Activated CD8-positive, alpha-beta T cell treated with anti-CD3 and anti-CD28 coated beads, Interleukin-2, amount 10 ng/mL, durations not matched to agents 7 days and 5 days (primary cell): ENCODE measurements around the gene ECE2. TPM values are rescaled to one million over a fixed set of nuclear protein-coding genes. Genes with fewer than 3 reads are reported as not detected.

ENCODE experiments used
- ATAC-seq: fragments of 150-1000 bp; cut with Tn5 transposase; one replicate; pipeline ENCODE4 v1.10.0; 2021; ENCODE audit warnings: moderate library complexity
- CTCF ChIA-PET: fragments of 350-600 bp; sonication (Branson Sonifier 250); formaldehyde crosslinking; loops from one replicate; lab custom pipeline; 2021; ENCODE audit warnings: antibody characterized with exemption; lab: Charles Lee
- POLR2A ChIA-PET: fragments of 350-600 bp; sonication (Branson Sonifier 250); formaldehyde crosslinking; loops from one replicate; lab custom pipeline; 2021; ENCODE audit warnings: antibody characterized with exemption; lab: Charles Lee
- DNase-seq: peaks from one replicate; pipeline ENCODE4 v3.0.0-alpha.2; 2020
- H3K27ac Mint-ChIP-seq: one replicate; pipeline ENCODE4 v1.8.0; 2021; ENCODE audit warnings: mild to moderate bottlenecking, mixed read lengths
- H3K27me3 Mint-ChIP-seq: one replicate; pipeline ENCODE4 v1.8.0; 2021; ENCODE audit warnings: low read depth, mixed read lengths
- H3K36me3 Mint-ChIP-seq: one replicate; pipeline ENCODE4 v1.8.0; 2021; ENCODE audit warnings: low read depth, mixed read lengths
- H3K4me1 Mint-ChIP-seq: one replicate; pipeline ENCODE4 v1.8.0; 2021; ENCODE audit warnings: low read depth, mixed read lengths
- H3K4me3 Mint-ChIP-seq: one replicate; pipeline ENCODE4 v1.8.0; 2021; ENCODE audit warnings: mild to moderate bottlenecking, mixed read lengths
- H3K9me3 Mint-ChIP-seq: one replicate; pipeline ENCODE4 v1.8.0; 2022; ENCODE audit warnings: mixed read lengths; ENCODE audit not compliant: insufficient read depth
- total RNA-seq, 2 experiments: library from RNA; stranded (reverse); gene quantifications; one replicate each; pipeline ENCODE4 v1.2.3, GENCODE V29; 2021

Gene ECE2
- total RNA-seq: not detected

- POLR2A ChIA-PET: no interaction called here
- H3K4me3 Mint-ChIP-seq: no peak within 1 kb of the TSS
- DNase-seq (no peak), ATAC-seq (no peak)
- H3K9me3 Mint-ChIP-seq: no peaks in the 10 kb centered on the region
- H3K36me3 Mint-ChIP-seq: no peaks in the 10 kb centered on the region
- no peak within 1 kb of the TSS for H3K27ac Mint-ChIP-seq
- H3K27me3 Mint-ChIP-seq: peaks cover 42% of the 10 kb centered on the region
- H3K4me1 Mint-ChIP-seq: no peaks in the 10 kb centered on the region
- CTCF ChIA-PET: no interaction called here
These were observed at the start of gene ECE2 for GRCh38 chr3:184275961-184276910. Gene ECE2 (plus strand): TSS chr3:184276022. CDS start chr3:184276154, 132 bp downstream.

GRCh38 chr3:184227481-184227935 is 48.3 kb upstream of the ECE2 start:
- ATAC-seq: peak; percentile 47
- no peak overlapping the region for H3K4me3 Mint-ChIP-seq
- no peaks in the 10 kb centered on the region for H3K36me3 Mint-ChIP-seq
- CTCF ChIA-PET: interaction anchor here (0.6 to 4.9 kb wide), 53 partner anchors 9 to 945 kb away, joined by 3 to 45 read pairs (median 4); partner anchors contain the start of genes ABCC5, ABCF3, ALG3 and AP2M1
- POLR2A ChIA-PET: interaction anchor here (1.1 kb wide), 1 partner anchor 22 kb away, joined by 5 read pairs; the partner anchor contains the start of gene EEF1AKMT4
- H3K9me3 Mint-ChIP-seq: no peaks in the 10 kb centered on the region
- H3K27ac Mint-ChIP-seq: no peak overlapping the region
- peak; percentile 62 for DNase-seq
- peaks cover 47% of the 10 kb centered on the region for H3K27me3 Mint-ChIP-seq
- H3K4me1 Mint-ChIP-seq: peaks cover 9% of the 10 kb centered on the region

GRCh38 chr3:184228376-184229137 is 47.3 kb upstream of the ECE2 start:
- H3K4me3 Mint-ChIP-seq: peak overlapping the region; percentile 37
- H3K9me3 Mint-ChIP-seq: no peaks in the 10 kb centered on the region
- H3K27me3 Mint-ChIP-seq: peaks cover 50% of the 10 kb centered on the region
- DNase-seq (no peak), ATAC-seq (no peak)
- H3K36me3 Mint-ChIP-seq: no peaks in the 10 kb centered on the region
- POLR2A ChIA-PET: interaction anchor here (0.9 kb wide), 1 partner anchor 11 kb away, joined by 3 read pairs; no protein-coding TSS in a partner anchor
- no peak overlapping the region for H3K27ac Mint-ChIP-seq
- peaks cover 9% of the 10 kb centered on the region for H3K4me1 Mint-ChIP-seq
- CTCF ChIA-PET: interaction anchor here (0.6 to 4.9 kb wide), 40 partner anchors 9 to 591 kb away, joined by 3 to 45 read pairs (median 5); partner anchors contain the start of genes ABCC5, ABCF3, ALG3 and AP2M1

GRCh38 chr3:184229394-184230080 is 46.3 kb upstream of the ECE2 start, which contains the start of gene VWA5B2:
Gene VWA5B2 (plus strand): TSS chr3:184229585. CDS start chr3:184230529, 944 bp downstream.
- ChIA-PET POLR2A (no interaction called here), CTCF (interaction anchor here (0.9 to 4.9 kb wide), 5 partner anchors 14 to 35 kb away, joined by 4 to 45 read pairs (median 10); partner anchors contain the start of genes ALG3 and EEF1AKMT4)
- peaks cover 9% of the 10 kb centered on the region for H3K4me1 Mint-ChIP-seq
- H3K27ac Mint-ChIP-seq: no peak within 1 kb of the TSS
- DNase-seq (peak; percentile 74), ATAC-seq (peak; percentile 97)
- H3K9me3 Mint-ChIP-seq: no peaks in the 10 kb centered on the region
- H3K27me3 Mint-ChIP-seq: peaks cover 48% of the 10 kb centered on the region
- H3K36me3 Mint-ChIP-seq: no peaks in the 10 kb centered on the region
- H3K4me3 Mint-ChIP-seq: peak within 1 kb of the TSS; percentile 37

- POLR2A ChIA-PET: no interaction called here
- DNase-seq (no peak), ATAC-seq (no peak)
- Mint-ChIP-seq H3K27ac (no peak overlapping the region), H3K4me1 (peaks cover 9% of the 10 kb centered on the region), H3K4me3 (no peak overlapping the region), H3K36me3 (no peaks in the 10 kb centered on the region), H3K9me3 (no peaks in the 10 kb centered on the region), H3K27me3 (peaks cover 47% of the 10 kb centered on the region)
- CTCF ChIA-PET: interaction anchor here (0.9 to 4.9 kb wide), 2 partner anchors 20 to 26 kb away, joined by 5 to 45 read pairs; partner anchors contain the start of gene EEF1AKMT4
These were observed 45.7 kb upstream of the ECE2 start for GRCh38 chr3:184230081-184230602.

- ChIA-PET POLR2A (no interaction called here), CTCF (interaction anchor here (0.9 to 1.1 kb wide), 2 partner anchors 19 to 25 kb away, joined by 4 to 5 read pairs; partner anchors contain the start of gene EEF1AKMT4)
- Mint-ChIP-seq H3K27ac (no peak overlapping the region), H3K36me3 (no peaks in the 10 kb centered on the region), H3K4me1 (peaks cover 9% of the 10 kb centered on the region), H3K9me3 (no peaks in the 10 kb centered on the region), H3K27me3 (peaks cover 44% of the 10 kb centered on the region), H3K4me3 (peak overlapping the region; percentile 64)
- DNase-seq (no peak), ATAC-seq (no peak)
These were observed 45.0 kb upstream of the ECE2 start for GRCh38 chr3:184230603-184231528.

DNA sequence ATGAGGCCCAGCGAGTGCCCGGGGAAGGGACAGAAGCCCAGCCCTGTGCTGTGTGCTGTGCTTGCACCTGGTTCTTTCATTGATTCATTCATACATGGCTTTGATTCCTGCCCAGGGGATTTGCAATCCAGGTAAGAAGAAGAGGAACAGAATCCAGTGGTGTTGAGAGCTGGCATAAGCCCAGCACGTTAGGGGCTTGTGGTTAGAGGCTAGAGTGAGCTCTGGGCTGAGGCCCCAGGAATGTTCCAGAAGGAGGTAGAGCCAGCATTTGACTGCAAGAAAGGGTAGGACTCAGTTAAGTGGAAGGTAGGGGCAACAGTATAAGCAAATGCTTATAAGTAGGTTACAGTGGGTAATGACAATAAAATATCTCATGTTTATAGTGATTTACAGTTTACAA is 44.2 kb upstream of the ECE2 start:
- peaks cover 9% of the 10 kb centered on the region for H3K4me1 Mint-ChIP-seq
- CTCF ChIA-PET: interaction anchor here (1.1 kb wide), 1 partner anchor 18 kb away, joined by 4 read pairs; the partner anchor contains the start of gene EEF1AKMT4
- POLR2A ChIA-PET: no interaction called here
- no peak for DNase-seq
- no peak overlapping the region for H3K4me3 Mint-ChIP-seq
- H3K36me3 Mint-ChIP-seq: no peaks in the 10 kb centered on the region
- H3K27me3 Mint-ChIP-seq: peaks cover 41% of the 10 kb centered on the region
- H3K9me3 Mint-ChIP-seq: no peaks in the 10 kb centered on the region
- no peak for ATAC-seq
- H3K27ac Mint-ChIP-seq: no peak overlapping the region

DNA sequence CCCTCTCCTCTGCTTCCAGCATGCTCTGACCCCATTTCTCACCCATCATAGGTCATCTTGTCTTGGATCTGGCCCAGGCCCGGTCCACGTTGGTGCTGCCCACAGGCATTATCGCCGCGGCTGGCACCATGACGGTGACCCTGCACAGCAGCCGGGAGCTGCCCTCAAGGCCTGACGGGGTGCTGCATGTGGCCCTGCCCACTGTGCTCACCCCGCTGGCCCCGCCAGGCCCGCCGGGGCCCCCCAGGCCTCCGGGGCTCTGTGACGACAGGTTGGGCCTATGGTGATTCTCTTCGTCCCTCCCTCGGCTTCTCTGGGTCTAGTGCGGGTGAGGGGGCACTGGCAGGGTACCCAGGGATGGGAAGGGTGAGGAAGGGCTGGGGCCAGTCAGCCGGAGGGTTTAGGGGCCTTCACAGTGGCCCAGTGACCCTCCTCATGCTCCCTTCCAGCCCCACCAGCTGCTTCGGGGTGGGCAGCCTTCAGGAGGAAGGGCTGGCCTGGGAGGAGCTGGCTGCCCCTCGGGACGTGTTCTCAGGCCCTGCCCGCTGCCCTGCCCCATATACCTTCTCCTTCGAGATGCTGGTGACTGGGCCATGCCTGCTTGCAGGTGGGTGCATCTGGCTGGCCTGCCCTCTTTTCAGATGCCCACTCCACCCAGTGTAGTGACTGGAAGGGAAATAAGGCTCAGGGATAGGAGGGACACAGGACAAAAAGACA is 42.5 kb upstream of the ECE2 start:
- no peak overlapping the region for H3K27ac Mint-ChIP-seq
- peaks cover 9% of the 10 kb centered on the region for H3K4me1 Mint-ChIP-seq
- H3K9me3 Mint-ChIP-seq: no peaks in the 10 kb centered on the region
- ChIA-PET CTCF (no interaction called here), POLR2A (no interaction called here)
- H3K27me3 Mint-ChIP-seq: peaks cover 30% of the 10 kb centered on the region
- DNase-seq: no peak
- no peak for ATAC-seq
- H3K36me3 Mint-ChIP-seq: no peaks in the 10 kb centered on the region
- no peak overlapping the region for H3K4me3 Mint-ChIP-seq

- Mint-ChIP-seq H3K27ac (no peak overlapping the region), H3K4me1 (peaks cover 5% of the 10 kb centered on the region), H3K27me3 (peaks cover 22% of the 10 kb centered on the region), H3K36me3 (no peaks in the 10 kb centered on the region), H3K9me3 (no peaks in the 10 kb centered on the region), H3K4me3 (no peak overlapping the region)
- CTCF ChIA-PET: no interaction called here
- DNase-seq: no peak
- ATAC-seq: no peak
- POLR2A ChIA-PET: no interaction called here
These were observed 41.6 kb upstream of the ECE2 start for GRCh38 chr3:184234224-184234623.
